HG03103 (cell line): ENCODE results near the gene CNKSR2.

ENCODE experiments used
- ATAC-seq: cut with Tn5 transposase; IDR thresholded peaks from one replicate; pipeline ENCODE4 v1.9.1; 2021; ENCODE audit warnings: low read depth; ENCODE audit not compliant: unreplicated experiment

Gene CNKSR2

GRCh38 chrX:21662761-21663160, 288.5 kb downstream of the CNKSR2 start:
- no peak for ATAC-seq

DNA sequence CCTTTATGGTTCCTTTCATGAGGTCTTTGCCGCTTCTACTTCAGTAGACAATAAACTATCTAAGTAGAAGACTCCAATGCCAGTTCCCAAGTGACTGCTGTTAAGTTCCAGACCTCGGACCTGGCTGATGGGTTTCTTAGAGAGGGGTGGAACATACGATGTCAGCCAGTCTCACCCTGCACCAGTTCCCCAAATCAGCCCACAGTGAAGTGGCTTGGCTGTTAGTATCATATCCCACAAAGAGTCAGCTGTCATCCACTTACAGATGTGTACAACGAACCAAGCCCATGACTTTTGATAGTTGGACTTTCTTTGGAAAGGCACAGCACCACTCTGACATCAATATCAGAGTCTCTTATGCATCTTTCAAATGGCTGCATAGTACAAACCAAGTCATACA, 292.0 kb downstream of the CNKSR2 start:
- ATAC-seq, result no peak

- no peak for ATAC-seq
Observed at GRCh38 chrX:21666679-21667078, 292.5 kb downstream of the CNKSR2 start.

DNA sequence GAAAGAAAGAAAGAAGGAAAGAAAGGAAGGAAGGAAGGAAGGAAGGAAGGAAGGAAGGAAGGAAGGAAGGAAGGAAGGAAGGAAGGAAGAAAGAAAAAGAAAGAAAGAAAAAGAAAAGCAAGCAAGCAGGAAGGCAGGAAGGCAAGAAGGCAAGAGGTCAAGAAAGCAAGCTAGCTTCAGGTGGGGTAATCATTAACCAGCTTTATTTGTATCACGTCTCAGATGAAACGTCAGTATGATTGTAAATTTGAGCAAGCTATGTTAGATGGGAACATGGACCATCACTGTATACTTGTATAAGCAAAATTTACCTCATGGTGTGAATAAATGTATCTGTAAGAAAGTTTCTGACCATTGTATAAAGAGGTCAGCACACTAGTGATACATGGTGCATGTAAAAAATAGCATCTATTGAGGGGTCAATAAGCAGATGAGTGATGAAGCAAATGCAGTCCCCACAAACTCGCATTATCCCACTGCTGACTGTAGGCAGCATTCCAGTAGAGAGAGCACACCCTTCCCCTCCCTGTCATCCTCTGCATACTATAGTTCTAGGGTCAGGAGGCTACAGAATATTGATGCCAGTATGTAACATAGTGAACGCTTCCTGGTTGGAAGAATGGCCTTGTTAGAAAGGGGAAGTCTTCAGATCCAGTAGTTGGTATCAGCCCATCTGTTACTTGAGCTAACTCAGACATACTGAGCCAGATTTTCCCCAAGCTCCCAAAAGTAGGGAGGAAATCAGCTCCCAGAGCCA, 300.4 kb downstream of the CNKSR2 start:
- ATAC-seq, result no peak

DNA sequence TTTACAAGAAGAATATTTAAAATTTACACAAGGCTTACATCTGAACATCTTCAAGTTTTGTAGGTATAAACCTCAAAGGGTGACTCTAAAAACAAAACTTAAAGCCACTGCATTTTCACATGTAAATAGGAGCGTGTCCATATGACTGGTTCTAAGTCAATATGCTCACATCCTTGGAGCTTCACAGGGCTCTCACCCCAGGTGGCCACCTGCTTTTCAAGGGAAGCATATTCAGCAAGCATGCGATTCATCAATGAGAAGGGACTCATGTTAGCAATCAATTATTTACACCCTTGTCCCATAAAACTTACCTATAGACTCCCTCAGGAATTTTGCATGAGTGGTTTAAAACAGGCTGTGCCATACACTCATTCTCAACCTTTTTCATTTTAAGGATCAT, 301.7 kb downstream of the CNKSR2 start:
- no peak for ATAC-seq

DNA sequence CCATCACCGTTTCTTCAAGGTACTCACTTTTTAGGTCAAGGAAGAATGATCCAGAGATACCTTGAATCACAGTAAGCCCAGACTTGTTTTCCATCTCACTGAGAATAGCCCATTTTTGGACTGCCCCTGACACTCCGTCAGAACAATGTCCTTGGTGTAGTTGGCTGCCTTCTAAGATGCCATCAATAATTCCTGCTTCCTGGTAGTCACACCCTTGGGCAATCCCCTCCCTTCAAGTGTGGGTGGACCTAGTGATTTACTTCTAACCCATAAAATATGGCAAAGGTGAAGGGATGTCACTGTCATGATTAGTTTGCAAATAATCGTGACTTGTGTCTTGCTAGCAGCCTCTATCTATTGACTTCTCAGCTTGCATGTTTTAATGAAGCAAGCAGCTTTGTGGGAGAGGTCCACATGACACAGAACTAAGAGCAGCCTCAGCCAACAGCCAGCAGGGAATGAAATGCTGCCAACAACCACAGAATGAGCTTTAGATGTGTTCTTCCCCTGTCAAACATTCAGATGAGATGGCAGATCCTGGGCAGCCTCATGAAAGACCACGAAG, 303.9 kb downstream of the CNKSR2 start:
- no peak for ATAC-seq

GRCh38 chrX:21683941-21684340, 309.7 kb downstream of the CNKSR2 start:
- no peak for ATAC-seq

- no peak for ATAC-seq
Observed at GRCh38 chrX:21691512-21692018, 317.3 kb downstream of the CNKSR2 start.

DNA sequence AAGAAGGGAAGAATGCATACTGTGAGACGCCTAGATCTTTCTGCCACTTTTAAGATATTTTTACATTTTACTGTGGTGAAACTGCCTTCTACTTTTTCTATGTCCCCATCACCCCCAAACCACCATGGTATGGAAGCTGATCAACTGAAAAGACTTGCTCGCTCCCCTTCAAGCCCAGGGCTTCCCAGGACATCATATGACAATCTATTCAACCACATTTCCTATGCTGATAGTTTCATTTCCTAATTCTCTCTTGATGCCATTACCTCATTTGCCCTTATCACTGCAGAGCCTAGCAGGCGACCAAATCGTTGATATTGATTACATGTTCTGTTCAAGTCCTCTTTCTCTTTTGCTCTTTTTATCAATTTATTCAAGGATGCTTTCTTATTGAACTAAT, 324.1 kb downstream of the CNKSR2 start:
- ATAC-seq, result no peak

DNA sequence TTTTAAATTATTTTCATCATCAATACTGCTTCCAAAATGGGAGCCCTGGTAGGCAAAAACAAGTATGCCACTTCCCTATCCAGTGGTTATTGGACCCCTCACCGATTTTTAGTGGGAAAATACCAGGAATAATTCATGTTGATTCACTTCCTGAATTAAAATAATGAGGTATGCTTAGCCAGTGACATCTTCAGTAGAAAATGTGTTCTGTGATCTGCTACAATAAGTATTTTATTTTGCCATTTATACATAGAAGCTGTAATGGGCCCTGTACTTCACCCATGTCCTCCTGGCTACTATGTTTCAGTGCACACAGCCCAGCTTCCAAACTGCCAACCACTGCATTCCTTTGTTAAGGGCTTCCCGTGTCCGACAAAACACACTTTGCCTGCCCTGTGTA, 324.9 kb downstream of the CNKSR2 start:
- ATAC-seq, result no peak

DNA sequence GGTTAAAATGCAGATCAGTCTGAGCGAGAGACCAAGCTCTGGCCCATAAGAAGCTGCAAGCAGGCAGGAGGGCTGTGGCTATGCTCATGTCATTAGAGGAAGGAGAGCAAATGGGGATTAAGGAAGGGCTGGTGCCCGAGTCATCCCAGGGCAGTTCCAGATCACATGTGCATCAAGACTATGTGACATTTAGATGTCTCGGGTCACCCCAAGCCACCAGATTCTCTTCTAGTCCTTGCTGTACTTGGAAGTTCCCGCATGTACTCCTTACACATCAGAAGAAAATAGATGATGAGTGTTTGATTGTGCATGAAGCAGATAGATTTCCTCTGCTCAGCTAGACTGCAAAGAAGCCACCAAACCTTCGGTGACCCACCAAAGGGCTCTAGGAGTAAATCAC, 326.1 kb downstream of the CNKSR2 start:
- no peak for ATAC-seq

DNA sequence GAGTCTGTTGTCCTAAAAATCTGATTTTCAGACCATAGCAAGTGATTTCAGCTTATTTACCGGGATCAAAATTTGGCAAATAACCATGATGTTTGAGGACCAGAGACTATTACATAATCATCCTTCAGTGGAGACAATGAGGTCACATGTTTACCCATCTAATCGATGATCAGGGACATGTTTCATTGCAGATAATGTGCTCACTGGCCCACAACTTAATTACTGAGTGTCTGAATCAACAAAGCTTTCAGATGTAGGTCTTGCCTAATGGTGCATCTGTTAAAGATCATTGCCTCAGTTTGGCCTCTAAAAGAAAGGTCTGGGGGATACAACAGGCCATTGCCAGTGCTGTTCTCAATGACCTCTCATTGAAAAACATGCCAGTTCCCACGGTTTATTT, 326.7 kb downstream of the CNKSR2 start:
- ATAC-seq, result no peak

- no peak for ATAC-seq
Observed at GRCh38 chrX:21702725-21703124, 328.5 kb downstream of the CNKSR2 start.
